Cerebellar cortex (tissue), 1 donor: ENCODE results near the gene MAP2K5.
"Not testable (repeated sequence)": the region's sequence is repeated elsewhere in the genome, so short reads cannot be mapped to it uniquely, and the experiment has no call there.

Experiments used
- DNase-seq: peaks from one replicate; pipeline ENCODE4 v3.0.0-alpha.2; 2015; ENCODE audit warnings: low spot score

MAP2K5 gene

DNA sequence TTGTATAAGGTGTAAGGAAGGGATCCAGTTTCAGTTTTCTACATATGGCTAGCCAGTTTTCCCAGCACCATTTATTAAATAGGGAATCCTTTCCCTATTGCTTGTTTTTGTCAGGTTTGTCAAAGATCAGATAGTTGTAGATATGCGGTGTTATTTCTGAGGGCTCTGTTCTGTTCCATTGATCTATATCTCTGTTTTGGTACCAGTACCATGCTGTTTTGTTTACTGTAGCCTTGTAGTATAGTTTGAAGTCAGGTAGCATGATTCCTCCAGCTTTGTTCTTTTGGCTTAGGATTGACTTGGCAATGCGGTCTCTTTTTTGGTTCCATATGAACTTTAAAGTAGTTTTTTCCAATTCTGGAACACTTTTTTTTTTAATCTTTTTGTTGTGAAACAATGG, 130.3 kb downstream of the MAP2K5 start:
- not testable (repeated sequence) for DNase-seq

GRCh38 chr15:67674983-67675382, 132.5 kb downstream of the MAP2K5 start:
- DNase-seq: peak; percentile 18

DNA sequence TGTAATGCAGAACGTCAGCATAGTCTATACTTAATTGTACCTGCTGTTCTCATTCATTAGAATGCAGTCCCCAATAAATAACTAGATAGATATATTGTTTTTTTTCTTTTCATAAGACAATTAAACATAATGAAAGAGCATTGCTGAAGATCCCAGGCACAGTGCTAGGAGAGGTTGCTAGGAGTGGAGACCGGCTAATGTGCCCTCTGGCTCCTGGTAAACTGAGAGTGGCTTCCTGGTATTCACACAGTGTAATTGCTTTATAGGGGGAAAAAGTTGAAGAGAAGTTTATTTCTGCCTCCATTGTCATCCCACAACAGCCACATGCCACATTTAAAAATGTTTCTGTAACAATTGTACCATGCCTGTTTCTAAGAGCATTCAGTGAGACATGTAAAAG, 135.6 kb downstream of the MAP2K5 start:
- DNase-seq: no peak

DNA sequence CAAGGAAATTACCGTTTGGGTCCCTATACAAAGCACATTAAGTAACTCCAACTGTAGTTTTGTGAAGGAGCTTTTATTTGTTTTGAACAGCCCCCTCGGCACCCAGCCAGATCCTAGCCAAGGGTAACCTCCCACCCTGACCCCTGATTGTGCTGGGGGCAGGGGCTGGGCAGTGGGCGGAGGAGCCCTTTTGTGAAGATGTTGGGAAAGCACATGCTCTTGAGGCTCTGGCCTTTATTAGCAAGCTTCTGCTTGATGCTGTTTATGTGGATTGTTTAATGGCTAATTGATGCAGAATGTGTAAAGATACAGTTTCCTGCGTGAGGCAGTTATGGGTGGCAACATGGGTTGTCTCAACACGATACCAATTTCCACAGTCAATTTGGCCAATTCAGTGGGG, 136.5 kb downstream of the MAP2K5 start:
- no peak for DNase-seq

DNA sequence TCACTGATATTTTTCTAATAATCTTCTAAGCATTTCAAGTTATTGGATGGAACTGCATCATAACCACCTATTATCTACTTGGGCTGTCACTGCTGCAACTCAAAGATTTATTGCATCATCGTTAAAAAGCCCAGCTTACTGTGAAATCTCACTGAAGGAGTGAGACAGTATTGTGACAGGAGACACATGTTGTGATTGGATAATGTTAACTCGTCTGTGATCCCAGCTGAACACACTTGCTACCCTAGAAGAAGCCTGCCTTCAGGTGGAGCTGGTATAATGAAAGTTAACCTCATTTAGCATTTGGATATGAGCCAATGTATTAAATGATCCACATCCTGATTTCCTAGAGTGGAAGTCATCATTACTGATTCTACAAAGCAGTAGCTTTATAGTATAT, 138.1 kb downstream of the MAP2K5 start:
- DNase-seq: no peak

DNA sequence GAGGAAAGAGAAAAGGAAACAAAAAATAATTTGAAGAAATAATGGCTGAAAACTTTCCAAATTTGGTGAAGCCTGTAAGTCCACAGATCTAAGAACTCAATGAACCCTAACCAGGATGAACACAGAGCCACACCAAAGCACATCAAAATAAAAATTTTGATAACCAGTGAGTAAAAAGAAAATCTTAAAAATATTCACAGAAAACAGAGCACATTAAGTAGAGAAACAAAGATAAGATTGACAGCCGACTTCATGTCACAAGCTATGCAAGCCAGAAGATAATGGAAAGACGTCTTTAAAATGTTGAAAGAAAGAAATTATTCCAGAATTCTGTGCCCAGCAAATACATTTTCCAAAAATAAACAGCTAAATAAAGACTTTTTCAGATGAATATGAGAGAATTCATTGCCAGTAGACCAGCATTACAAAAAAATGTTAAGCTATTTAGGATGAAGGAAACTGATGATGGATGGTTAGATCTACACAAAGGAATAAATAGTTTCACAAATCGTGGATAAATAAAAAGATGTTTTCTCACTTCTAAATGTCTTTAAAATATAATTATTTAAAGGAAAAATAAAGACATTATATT, 142.6 kb downstream of the MAP2K5 start:
- peak; percentile 49 for DNase-seq

GRCh38 chr15:67685716-67686115, 143.2 kb downstream of the MAP2K5 start:
- DNase-seq: no peak

GRCh38 chr15:67690936-67691335, 148.4 kb downstream of the MAP2K5 start:
- DNase-seq: no peak

DNA sequence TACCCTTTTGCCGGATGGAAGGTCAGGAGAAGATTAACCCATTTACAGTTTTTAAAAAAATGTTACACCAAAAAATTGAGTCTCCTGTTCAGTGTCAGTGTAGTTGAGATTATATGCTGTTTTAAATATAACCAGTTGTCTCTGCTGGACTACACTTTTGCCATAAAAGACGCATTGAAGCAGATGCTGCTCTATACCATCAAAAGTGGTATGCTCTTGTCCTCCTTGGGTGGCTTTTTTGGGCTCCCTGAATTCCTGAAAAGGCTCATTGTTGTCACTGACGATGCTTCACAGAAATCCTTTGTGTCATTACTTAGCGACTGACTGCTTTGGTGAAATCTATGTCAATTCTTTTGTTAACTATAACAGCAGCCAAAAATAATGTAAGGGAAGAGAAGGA, 148.9 kb downstream of the MAP2K5 start:
- no peak for DNase-seq

DNA sequence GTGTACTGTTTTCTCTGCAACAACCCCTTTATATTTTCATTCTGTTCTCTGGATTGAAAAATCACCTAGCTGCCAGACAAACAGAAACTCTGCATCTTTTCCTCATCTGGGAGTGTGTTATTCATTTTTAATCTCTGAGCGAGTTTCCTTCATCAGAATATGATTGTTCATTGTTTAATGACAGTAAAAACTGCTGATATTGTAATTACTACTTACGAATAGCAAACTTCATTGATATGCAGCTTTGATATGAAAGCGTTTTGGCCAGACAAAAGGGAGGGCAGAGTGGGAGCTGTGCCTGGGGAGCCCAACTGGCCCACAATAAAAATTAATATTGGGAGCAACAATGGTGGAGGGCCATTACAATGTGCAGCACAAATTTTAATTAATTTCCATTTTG, 150.1 kb downstream of the MAP2K5 start:
- DNase-seq: no peak

DNA sequence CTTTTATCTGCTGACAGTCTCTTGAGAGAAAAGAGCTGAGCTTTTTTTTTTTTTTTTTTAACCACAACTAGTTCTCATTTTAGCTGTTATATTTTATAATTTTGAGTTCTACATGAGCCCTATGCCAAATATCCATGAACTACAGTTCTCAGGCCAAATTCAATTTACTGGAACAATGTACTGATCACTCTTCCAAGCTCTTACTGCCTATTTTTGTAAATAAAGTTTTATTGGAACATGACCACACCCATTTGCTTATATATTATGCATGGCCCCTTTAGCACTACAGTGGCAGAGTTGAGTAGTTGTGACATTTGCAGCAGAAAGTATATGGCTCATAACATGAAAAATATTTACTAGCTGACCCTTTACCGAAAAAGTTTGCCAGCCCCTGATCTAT, 153.6 kb downstream of the MAP2K5 start:
- no peak for DNase-seq

GRCh38 chr15:67700023-67700422, 157.5 kb downstream of the MAP2K5 start:
- DNase-seq: no peak

DNA sequence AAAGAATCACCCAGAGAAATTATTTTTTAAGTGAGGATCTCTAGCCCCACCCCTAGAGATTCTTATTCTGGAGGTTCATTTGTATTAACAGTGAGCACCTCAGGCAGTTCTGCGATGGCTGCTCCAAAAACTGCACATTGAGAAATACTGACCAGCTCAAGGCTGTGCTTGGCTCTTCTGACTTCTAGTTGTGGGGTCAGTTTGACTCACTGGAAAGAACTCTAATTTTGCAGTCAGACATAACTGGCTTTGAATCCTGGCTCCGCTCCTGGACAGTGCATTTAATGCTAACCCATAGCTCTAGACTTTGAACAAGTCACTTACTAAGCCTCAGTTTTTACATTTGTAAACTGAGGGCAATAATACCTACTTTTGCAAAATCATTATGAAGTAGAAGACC, 159.2 kb downstream of the MAP2K5 start:
- no peak for DNase-seq

DNA sequence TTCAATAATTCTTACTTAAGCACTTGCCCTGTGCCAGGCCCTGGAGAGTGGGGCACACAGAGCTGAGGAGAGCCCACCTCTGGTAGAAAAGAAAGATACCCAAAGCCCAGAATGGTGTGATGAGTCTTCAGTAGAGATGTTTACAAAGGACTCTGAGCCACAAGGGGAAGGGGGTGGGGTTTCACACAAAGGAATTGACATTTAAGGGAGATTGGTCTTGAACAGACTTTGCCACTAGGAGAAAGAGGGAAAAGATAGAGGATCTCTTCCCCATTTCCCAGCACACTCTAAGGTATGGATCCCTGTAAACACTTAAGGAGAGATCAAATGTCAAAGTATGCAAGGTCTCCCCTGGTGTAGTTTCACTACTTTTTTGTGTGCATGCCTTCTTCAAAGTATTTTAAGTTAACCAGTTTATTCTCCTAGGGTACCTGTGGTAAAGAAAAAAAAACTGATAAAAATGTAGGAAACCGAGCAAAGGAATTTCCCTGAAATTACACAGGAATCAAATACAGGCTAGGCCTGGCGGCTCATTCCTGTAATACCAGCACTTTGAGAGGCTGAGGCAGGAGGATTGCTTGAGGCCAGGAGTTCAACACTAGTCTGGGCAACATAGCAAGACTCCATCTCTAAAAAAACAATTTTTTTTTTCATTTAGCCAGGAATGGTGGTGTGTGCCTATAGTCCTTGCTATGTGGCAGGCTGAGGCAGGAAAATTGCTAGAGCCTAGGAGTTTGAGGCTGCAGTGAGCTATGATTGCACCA, 165.2 kb downstream of the MAP2K5 start:
- no peak for DNase-seq

GRCh38 chr15:67708500-67708899, 166.0 kb downstream of the MAP2K5 start:
- no peak for DNase-seq

GRCh38 chr15:67715170-67715569, 172.7 kb downstream of the MAP2K5 start:
- DNase-seq: no peak

- DNase-seq: no peak
These were observed 173.7 kb downstream of the MAP2K5 start for GRCh38 chr15:67716171-67716570.

GRCh38 chr15:67717776-67718175, 175.3 kb downstream of the MAP2K5 start:
- DNase-seq: no peak

DNA sequence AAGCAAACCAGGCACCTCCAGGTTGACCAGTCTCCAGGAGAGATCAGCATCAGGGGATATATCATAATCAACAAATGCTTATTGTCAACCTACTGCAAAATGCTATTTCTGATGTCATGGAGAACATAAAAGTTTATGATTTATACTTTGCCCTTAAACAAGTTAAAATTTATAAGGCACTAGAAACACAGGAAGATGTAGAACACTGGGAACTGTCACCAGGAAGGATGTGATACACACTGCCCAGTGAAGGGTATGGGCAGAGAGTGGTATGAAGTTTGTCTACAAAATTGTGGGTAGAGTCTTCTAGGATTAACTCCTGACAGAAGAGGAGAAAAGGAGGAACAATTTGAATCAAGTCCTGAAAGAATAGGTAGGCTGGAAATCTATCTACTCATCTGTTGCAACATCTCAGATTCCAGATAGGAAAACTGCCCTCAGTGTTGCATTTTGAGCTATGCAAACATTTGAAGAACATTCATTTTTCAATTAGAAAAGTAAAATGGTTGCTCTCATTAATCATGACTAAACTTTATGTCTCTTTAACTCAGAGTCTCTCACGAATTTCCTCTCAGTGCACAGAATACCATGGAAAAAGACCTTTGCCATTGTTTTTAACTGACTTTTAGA, 176.9 kb downstream of the MAP2K5 start:
- DNase-seq: no peak

DNA sequence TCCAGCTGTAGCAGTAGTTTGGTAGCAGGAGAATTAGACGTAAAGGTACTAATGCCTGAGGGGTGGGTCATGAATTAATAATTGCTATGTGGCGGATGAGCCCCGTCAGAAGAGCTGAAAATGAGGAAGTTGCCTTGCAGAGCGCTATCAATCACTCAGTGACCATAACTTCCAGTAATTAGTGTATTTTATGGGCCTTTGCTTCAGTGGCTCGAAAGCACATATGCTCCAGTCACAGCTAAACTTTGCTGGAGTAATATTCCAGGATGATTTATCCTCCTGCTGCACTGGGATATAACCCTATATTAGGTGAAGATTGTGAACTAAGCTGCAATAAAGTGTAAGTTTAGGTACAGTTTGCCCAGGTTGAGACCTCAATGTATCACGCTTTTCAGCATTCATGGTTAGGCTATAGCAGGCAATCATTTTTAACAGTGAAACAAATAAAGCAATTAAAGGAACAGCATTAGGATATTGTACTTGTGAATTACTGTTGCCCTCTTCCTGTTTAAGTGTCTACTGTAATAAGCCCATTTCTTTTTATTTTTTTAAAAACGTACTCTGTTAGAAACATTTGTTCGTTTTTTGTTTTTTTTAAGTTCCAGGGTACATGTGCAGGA, 178.2 kb downstream of the MAP2K5 start:
- no peak for DNase-seq

DNA sequence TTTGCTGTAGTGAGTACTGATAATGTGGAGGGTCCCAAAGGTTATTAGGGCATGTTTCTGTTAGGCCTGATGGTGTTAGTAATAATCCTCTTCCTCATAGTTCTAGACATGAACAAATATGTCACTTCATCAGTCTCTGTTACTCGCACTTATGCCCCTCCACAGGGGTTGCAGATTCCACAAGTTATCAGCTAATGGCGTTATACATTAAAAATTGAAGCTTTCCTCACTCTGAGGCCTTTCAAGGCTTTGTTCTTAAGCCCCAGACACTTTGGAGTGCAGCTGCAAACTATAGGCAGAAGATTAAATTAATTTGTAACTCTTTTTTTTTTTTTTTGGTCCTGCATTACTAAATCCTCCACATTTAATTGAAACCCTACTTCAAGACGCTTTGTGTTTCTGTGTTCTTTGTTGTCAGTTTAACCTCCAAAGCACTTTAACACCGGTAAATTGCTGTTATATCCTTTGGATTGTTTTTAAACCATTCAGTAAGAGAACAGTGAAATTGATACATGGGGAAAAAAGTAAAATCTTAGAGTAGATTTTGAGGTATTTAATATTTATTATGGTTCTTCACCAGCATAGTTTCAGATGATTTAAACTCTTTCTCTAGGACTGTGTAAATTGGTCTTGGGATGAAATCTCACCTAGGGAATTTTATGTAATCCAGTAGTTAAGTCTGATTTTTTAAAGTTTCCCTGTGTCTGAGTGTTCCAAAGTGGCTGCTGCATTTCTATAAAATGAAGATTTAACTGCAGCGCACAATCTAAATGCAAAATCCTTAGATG, 179.7 kb downstream of the MAP2K5 start:
- no peak for DNase-seq
